K562 (cell line): Measurements from ENCODE around the gene NUP205. TPM values are rescaled to one million over a fixed set of nuclear protein-coding genes. Genes with fewer than 3 reads are reported as not detected.
A peak's percentile ranks its signal among the peaks of the same experiment; 100 is the strongest.

ENCODE experiments used
- ETV5 ChIP-seq: sonication (generic); formaldehyde crosslinking; IDR thresholded peaks from 2 replicates; pipeline ENCODE4 v1.4.0; 2020; ENCODE audit warnings: low read depth, mild to moderate bottlenecking, missing genetic modification reagents
- EZH2 ChIP-seq: IDR thresholded peaks from 2 replicates; pipeline ENCODE4 v1.6.1; 2012; ENCODE audit warnings: low read depth, mild to moderate bottlenecking, inconsistent platforms, low read length, borderline replicate concordance
- HDAC3 ChIP-seq: fragments of 450-650 bp; IDR thresholded peaks from 2 replicates; pipeline ENCODE4 v1.6.1; 2018; ENCODE audit warnings: borderline replicate concordance, mild to moderate bottlenecking, moderate library complexity; ENCODE audit not compliant: partially characterized antibody
- HMG20B ChIP-seq: fragments of 250-450 bp; sonication (Bioruptor Pico); IDR thresholded peaks from 2 replicates; pipeline ENCODE4 v1.5.0; 2021; ENCODE audit warnings: mild to moderate bottlenecking
- KDM2B ChIP-seq: fragments of 250-450 bp; sonication (Bioruptor Pico); IDR thresholded peaks from 2 replicates; pipeline ENCODE4 v1.8.0; 2021; ENCODE audit warnings: mild to moderate bottlenecking, moderate library complexity
- L3MBTL2 ChIP-seq: fragments of 450-650 bp; IDR thresholded peaks from 2 replicates; pipeline ENCODE4 v1.6.1; 2016; ENCODE audit warnings: mild to moderate bottlenecking, moderate library complexity
- MAZ ChIP-seq, 2 experiments: fragments of 450-650 bp in 1 of 2; sonication (generic) in 1 of 2; formaldehyde crosslinking; IDR thresholded peaks in 1 of 2; conservative IDR thresholded peaks in 1 of 2; 2 replicates each; pipeline versions ENCODE4 v1.4.0 to v1.5.0; 2020; ENCODE audit warnings: mild to moderate bottlenecking in 1 of 2, missing genetic modification reagents in 1 of 2
- MIER1 ChIP-seq: fragments of 450-650 bp; IDR thresholded peaks from 2 replicates; pipeline ENCODE4 v1.6.1; 2016; ENCODE audit warnings: antibody characterized with exemption, mild to moderate bottlenecking, low read depth
- RAD51 ChIP-seq: fragments of 450-650 bp; IDR thresholded peaks from 2 replicates; pipeline ENCODE4 v1.7.1; 2016; ENCODE audit warnings: low read depth, mild to moderate bottlenecking, borderline replicate concordance
- TCF3 ChIP-seq: sonication (generic); formaldehyde crosslinking; IDR thresholded peaks from 2 replicates; pipeline ENCODE4 v1.4.0; 2020; ENCODE audit warnings: mild to moderate bottlenecking, missing genetic modification reagents
- ZNF3 ChIP-seq: fragments of 250-450 bp; sonication (Bioruptor Pico); IDR thresholded peaks from 2 replicates; pipeline ENCODE4 v1.5.0; 2021; ENCODE audit warnings: mild to moderate bottlenecking, moderate library complexity
- ZNF324 ChIP-seq: fragments of 250-450 bp; sonication (Bioruptor Pico); IDR thresholded peaks from 2 replicates; pipeline ENCODE4 v1.4.0; 2020; ENCODE audit warnings: mild to moderate bottlenecking
- ZNF551 ChIP-seq: fragments of 250-450 bp; sonication (Bioruptor Pico); IDR thresholded peaks from 2 replicates; pipeline ENCODE4 v1.5.0; 2021; ENCODE audit warnings: mild to moderate bottlenecking, moderate library complexity
- ZNF830 ChIP-seq: fragments of 250-450 bp; sonication (Bioruptor Pico); IDR thresholded peaks from 2 replicates; pipeline ENCODE4 v1.5.0; 2021; ENCODE audit warnings: mild to moderate bottlenecking
- polyA plus RNA-seq, 8 experiments: library from polyadenylated mRNA; depleted of rRNA in 4 of 8; stranded (reverse) in 5 of 8; unstranded in 3 of 8; fragments of >200 nt; fragmentation: Nextera tagmentation in 2 of 8; fragmentation: Illumina TruSeq in 1 of 8; extraction: Ambion mirVana in 2 of 8; extraction: Trizol in 1 of 8; gene quantifications; 2 replicates each; pipeline versions ENCODE4 v1.2.1 to v1.2.3, GENCODE V29; 2011 to 2014; ENCODE audit warnings: inconsistent platforms in 1 of 8, missing spikeins in 1 of 8
- total RNA-seq, 7 experiments: library from RNA; depleted of rRNA in 6 of 7; stranded (reverse); fragments of >200 nt in 6 of 7; fragmentation: Illumina TruSeq in 2 of 7; extraction: Trizol in 2 of 7; gene quantifications; 2 replicates each; pipeline versions ENCODE4 v1.2.1 to v1.2.3, GENCODE V29; 2011 to 2021; ENCODE audit warnings: low replicate concordance in 1 of 7
- TF ChIP-seq, protein P1 (sequence below): fragments of 250-450 bp; sonication (Bioruptor Pico); IDR thresholded peaks from 2 replicates; pipeline ENCODE4 v1.8.0; 2022; ENCODE audit warnings: inconsistent platforms, mild to moderate bottlenecking, moderate library complexity, borderline replicate concordance
- TF ChIP-seq, protein P2 (sequence below): fragments of 250-450 bp; sonication (Bioruptor Pico); IDR thresholded peaks from 2 replicates; pipeline ENCODE4 v1.5.0; 2021; ENCODE audit warnings: mild to moderate bottlenecking, borderline replicate concordance
- TF ChIP-seq, protein P3 (sequence below): fragments of 250-450 bp; sonication (Bioruptor Pico); IDR thresholded peaks from 2 replicates; pipeline ENCODE4 v1.5.0; 2021
- TF ChIP-seq, protein P4 (sequence below): sonication (generic); IDR thresholded peaks from 2 replicates; pipeline ENCODE4 v1.6.1; 2016
- TF ChIP-seq, protein P5 (sequence below): IDR thresholded peaks from 3 replicates; pipeline ENCODE4 v1.6.1; 2011; ENCODE audit warnings: borderline replicate concordance, mild to moderate bottlenecking, moderate library complexity; ENCODE audit not compliant: insufficient read length; ENCODE audit errors: extremely low read depth

Gene NUP205
- total and polyA plus RNA-seq, 9 of the 15 experiments (the other 6 are each of a cell fraction or from before 2014, with no cell fraction given), result 101 to 282 (median 193) TPM

DNA sequence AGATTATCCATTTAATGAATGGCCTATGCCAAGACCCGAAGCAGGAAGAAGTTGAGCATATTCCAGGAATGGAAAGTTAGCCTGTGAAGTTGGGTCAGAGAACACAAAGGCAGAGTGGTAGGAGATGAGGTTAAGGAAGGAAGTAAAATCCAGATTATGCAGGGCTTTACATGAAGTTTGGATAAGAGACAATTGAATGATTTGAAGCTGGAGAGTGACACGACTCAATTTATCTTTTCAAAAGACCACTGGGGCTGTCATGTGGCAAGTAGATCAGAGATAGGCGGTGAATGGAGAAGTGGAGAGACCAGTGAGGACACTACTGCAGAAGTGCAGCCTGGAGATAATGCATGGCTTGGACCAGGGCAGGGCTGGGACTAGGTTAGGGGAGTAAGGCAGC is 40.7 kb upstream of the NUP205 start (continued):
- TF ChIP-seq, protein P1, sequence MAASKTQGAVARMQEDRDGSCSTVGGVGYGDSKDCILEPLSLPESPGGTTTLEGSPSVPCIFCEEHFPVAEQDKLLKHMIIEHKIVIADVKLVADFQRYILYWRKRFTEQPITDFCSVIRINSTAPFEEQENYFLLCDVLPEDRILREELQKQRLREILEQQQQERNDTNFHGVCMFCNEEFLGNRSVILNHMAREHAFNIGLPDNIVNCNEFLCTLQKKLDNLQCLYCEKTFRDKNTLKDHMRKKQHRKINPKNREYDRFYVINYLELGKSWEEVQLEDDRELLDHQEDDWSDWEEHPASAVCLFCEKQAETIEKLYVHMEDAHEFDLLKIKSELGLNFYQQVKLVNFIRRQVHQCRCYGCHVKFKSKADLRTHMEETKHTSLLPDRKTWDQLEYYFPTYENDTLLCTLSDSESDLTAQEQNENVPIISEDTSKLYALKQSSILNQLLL (CRISPR knock-in tag), result no peak
- TF ChIP-seq, protein P2, sequence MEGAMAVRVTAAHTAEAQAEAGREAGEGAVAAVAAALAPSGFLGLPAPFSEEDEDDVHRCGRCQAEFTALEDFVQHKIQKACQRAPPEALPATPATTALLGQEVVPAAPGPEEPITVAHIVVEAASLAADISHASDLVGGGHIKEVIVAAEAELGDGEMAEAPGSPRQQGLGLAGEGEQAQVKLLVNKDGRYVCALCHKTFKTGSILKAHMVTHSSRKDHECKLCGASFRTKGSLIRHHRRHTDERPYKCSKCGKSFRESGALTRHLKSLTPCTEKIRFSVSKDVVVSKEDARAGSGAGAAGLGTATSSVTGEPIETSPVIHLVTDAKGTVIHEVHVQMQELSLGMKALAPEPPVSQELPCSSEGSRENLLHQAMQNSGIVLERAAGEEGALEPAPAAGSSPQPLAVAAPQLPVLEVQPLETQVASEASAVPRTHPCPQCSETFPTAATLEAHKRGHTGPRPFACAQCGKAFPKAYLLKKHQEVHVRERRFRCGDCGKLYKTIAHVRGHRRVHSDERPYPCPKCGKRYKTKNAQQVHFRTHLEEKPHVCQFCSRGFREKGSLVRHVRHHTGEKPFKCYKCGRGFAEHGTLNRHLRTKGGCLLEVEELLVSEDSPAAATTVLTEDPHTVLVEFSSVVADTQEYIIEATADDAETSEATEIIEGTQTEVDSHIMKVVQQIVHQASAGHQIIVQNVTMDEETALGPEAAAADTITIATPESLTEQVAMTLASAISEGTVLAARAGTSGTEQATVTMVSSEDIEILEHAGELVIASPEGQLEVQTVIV, result no peak
- TF ChIP-seq MIER1, result 0 out of 2 replicates have a peak, but pooled peaks have one; percentile 25
- no peak for TF ChIP-seq HDAC3
- TF ChIP-seq ZNF3 (CRISPR knock-in tag), result no peak
- no peak for TF ChIP-seq ZNF830 (CRISPR knock-in tag)
- no peak for TF ChIP-seq HMG20B (CRISPR knock-in tag)
- TF ChIP-seq ETV5 (CRISPR knock-in tag), result no peak
- TF ChIP-seq, protein P3, sequence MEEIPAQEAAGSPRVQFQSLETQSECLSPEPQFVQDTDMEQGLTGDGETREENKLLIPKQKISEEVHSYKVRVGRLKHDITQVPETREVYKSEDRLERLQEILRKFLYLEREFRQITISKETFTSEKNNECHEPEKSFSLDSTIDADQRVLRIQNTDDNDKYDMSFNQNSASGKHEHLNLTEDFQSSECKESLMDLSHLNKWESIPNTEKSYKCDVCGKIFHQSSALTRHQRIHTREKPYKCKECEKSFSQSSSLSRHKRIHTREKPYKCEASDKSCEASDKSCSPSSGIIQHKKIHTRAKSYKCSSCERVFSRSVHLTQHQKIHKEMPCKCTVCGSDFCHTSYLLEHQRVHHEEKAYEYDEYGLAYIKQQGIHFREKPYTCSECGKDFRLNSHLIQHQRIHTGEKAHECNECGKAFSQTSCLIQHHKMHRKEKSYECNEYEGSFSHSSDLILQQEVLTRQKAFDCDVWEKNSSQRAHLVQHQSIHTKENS (CRISPR knock-in tag), result no peak
- TF ChIP-seq RAD51, result peak; percentile 47
- no peak for TF ChIP-seq ZNF324 (CRISPR knock-in tag)
- TF ChIP-seq MAZ (CRISPR knock-in tag; conservative IDR thresholded peaks at IDR 0.05 in 1 of 2, IDR thresholded peaks at IDR 0.05 in 1 of 2), result no peak
- TF ChIP-seq, protein P4, sequence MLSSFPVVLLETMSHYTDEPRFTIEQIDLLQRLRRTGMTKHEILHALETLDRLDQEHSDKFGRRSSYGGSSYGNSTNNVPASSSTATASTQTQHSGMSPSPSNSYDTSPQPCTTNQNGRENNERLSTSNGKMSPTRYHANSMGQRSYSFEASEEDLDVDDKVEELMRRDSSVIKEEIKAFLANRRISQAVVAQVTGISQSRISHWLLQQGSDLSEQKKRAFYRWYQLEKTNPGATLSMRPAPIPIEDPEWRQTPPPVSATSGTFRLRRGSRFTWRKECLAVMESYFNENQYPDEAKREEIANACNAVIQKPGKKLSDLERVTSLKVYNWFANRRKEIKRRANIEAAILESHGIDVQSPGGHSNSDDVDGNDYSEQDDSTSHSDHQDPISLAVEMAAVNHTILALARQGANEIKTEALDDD, result peak; percentile 83
- TF ChIP-seq EZH2, result no peak
- no peak; the same call in 1 of the 2 replicates for TF ChIP-seq L3MBTL2
- TF ChIP-seq, protein P5, sequence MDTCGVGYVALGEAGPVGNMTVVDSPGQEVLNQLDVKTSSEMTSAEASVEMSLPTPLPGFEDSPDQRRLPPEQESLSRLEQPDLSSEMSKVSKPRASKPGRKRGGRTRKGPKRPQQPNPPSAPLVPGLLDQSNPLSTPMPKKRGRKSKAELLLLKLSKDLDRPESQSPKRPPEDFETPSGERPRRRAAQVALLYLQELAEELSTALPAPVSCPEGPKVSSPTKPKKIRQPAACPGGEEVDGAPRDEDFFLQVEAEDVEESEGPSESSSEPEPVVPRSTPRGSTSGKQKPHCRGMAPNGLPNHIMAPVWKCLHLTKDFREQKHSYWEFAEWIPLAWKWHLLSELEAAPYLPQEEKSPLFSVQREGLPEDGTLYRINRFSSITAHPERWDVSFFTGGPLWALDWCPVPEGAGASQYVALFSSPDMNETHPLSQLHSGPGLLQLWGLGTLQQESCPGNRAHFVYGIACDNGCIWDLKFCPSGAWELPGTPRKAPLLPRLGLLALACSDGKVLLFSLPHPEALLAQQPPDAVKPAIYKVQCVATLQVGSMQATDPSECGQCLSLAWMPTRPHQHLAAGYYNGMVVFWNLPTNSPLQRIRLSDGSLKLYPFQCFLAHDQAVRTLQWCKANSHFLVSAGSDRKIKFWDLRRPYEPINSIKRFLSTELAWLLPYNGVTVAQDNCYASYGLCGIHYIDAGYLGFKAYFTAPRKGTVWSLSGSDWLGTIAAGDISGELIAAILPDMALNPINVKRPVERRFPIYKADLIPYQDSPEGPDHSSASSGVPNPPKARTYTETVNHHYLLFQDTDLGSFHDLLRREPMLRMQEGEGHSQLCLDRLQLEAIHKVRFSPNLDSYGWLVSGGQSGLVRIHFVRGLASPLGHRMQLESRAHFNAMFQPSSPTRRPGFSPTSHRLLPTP, result no peak
- no peak for TF ChIP-seq ZNF551
- peak; percentile 77 for TF ChIP-seq TCF3 (CRISPR knock-in tag)
- no peak for TF ChIP-seq KDM2B (CRISPR knock-in tag)
